NCI-H526 (cell line): ENCODE results near the gene RBKS.

Experiments
- DNase-seq, 2 experiments: peaks; one replicate each; lab custom pipeline; 2025; lab: John Stamatoyannopoulos, UW

The RBKS gene

DNA sequence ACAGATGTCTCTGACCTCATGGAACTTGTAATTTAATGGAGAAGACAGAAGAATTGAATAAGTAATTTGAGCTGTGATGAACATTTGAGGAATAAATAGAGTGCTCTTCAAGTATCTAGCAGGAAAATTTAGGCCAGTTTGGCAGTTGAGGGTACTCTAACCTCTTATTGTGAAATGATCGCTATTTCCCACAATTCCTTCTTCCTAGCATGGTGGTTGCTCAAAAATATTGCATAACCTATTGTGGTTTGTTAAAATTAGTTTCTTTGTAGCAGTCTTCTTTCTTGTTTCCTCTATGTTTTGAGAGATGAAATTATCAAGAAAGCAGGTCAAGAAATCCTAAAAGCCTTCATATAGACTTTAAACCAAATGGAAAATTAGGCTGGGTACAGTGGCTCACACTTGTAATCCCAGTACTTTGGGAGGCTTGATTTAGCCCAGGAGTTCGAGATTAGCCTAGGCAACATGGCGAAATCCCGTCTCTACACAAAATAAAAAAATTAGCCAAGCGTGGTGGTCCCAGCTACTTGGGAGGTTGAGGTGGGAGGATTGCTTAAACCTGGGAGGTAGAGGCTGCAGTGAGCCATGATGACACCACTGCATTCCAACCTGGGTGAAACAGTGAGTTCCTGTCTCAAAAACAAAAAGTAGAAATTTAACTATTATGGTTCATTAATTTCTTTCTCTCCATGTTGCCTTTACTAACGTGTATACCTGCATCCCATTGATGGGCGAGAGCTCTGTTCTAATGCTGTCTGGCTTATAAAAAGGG lies 58.7 kb downstream of the RBKS start:
- DNase-seq = no peak

DNA sequence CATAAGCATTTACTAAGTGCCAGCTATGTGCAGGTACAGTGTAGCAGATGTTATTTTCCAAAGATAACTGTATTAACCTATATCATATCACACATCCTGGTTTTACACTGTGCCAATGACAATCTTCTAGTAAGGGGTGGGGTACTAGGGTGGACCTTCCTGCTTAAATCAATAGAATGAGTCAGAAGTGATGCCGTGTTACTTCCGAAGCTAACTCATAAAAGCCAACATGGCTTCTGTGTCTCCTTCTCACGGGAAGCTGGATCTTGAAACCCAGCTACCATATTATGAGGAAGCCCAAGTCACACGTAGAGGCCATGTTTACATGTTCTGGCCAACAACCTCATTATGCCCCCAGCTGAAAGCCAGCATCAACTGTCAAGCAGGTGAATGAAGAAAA lies 59.5 kb downstream of the RBKS start:
- DNase-seq = no peak

DNA sequence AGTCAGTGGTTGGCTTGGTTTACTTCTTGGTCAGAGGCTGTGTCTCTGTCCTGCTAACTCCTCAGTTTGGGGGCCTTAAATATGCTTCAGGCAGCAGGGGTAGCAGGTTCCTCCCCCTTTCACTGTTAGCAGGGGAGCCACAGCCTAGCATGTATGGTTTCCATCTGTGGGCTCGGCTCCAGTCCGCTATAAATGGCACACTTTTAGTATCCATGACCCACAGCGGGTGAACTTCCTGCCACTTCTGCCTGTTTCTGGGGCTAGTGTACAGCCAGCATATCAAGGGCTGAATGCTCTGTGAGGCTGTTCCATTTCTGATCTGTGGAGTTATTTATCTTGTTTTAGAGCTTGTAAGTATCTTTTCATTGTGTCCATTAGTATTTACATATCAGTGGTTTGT lies 60.4 kb downstream of the RBKS start:
- DNase-seq = no peak

DNA sequence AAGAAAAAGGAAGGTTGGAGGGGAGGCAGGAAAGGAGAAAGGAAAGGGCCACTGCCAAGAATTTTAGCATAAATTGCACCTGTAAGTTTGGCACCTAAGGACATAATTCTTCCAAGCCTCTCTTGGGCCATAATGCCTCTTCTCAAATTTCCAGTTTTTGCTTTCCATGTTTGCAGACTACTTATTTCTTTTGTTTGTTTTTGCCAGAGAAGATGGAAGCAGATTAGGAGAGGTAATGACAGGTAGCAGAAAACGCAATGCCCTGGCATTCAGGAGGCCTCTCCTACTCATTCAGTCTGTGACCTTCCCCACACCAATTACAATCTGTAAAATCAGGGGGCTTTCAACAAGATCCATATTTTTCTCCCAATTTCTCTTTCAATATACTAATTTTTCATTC lies 61.9 kb downstream of the RBKS start:
- DNase-seq = no peak

DNA sequence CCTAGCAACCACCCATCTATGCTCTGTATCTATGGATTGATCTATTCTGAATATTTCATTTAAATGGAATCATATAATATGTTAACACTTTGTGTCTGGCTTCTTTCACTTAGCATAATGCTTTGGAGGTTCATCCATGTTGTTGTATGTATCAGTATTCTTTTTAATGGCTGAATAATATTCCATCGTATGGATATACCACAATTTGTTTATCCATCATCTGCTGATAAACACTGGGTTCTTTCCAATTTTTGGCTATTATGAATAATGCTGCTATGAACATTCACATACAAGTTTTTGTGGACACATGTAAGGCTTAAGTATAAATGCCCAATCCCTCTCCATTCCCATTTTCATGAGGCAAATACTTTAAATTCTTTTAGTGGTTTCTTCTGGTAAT lies 65.8 kb downstream of the RBKS start:
- DNase-seq = no peak

DNA sequence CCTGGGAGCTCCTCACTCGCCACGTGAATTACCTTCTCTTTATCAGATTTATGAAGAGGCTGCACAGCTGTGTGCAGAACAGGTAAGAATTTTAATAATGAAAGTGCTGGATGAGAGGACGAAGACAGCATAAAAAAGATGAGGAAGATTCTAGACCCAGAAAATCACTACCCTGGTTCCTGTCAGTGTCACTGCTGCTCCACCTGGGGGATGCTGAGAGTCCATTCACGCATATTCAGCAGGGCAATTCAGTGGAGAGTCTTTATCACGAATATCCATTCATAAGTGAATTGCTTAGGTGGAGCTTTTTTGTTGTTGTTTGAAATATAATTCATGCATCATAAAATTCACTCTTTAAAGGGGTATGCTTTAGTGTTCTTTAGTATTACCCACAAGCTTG lies 66.6 kb downstream of the RBKS start:
- no peak for DNase-seq

DNA sequence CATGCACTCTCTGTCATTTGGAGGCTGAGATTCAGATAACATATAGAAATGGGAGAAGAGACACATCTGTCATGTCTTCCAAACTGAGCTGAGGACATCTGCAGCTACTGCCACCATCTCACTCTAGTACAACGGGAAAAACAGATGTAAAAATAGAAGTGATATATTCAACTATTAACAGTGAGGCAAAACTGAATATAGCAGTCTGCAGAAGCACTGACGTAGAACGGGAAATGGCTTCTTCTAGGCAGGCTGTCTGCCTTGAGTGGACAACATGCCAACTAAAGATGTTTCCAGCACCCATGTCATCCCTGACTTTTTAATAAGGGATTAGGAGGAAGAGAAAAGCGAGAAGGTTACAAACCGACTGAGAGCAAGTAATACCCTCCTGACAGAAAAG lies 67.1 kb downstream of the RBKS start:
- DNase-seq = no peak

DNA sequence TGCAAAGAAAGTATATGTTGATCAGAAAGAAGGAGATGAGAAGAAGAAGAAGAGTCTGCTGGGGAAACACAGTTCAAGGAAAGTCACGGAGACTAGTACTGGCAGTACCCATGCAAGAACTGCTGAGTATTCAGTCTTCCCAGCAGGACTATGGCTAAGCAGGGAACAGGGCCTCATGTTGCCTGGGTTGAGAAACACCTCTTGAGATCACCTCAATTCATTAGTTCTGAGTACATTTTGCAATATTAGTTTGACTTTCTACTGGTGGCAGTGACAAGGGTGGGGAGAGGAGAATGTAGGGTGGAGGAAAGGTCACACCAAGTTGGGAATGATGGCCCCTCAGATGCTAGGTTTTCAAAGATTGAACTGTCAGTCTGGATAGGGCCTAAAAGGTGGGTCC lies 68.1 kb downstream of the RBKS start:
- DNase-seq = no peak

DNA sequence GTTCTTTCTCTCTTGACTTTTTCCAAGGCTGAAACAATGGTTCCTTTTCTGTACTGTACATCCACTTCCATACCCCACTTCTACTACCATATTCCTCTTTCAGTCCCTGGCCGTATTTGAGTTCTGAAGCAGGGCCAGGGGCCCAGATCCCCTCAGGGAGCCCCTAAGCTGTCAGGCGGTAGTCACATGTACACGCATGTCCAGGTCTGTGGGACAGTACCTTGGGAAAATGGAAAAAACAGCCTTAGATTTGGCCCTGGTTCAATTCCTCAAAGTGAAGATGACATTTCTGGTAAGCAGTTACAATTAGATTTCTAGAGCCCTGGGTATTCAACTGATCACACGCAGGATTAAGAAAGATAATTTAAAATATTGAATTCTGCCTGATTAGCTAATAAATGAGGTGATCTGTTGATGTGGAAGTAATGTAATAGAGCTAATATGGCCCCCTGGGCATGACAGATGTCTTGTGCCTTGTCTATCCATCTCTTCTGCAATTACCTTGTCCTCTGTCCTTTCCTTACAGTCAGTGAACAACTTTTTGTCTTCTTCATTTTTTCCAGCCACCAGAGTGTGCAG lies 74.2 kb downstream of the RBKS start:
- DNase-seq = no peak

DNA sequence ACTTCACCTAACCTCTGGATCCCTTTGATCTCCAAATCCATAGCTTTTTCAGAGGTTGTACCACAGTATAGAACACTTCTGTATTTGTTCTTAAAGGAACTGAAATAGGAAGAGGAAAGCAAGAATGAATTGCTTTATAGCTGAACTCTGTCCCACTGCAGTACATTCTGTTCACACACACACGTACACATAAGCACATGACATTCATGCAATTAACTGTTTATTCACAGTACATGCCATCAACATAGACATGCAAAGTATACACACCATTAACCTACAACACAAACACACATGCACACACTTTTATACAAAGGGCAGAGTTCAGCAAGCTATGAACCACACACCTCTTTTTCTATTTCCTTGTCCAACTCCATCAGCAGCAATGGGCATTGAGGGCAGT lies 75.4 kb downstream of the RBKS start:
- no peak for DNase-seq

DNA sequence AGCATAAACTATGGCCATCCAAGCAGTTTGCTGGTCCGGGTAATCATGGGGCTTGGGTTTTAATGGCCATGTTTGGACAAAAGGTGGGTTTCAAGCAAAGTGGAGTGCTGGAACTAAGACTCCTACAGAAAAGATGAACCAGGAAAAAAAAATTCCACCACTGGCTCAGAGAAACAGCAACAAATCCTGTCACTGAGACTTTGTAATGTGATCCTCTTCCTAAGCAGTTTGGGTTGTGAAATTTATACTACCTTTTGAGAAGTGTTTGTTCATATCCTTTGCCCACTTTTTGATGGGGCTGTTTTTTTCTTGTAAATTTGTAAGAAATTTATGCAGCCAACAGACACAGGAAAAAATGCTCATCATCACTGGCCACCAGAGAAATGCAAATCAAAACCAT lies 78.4 kb downstream of the RBKS start:
- DNase-seq = no peak

DNA sequence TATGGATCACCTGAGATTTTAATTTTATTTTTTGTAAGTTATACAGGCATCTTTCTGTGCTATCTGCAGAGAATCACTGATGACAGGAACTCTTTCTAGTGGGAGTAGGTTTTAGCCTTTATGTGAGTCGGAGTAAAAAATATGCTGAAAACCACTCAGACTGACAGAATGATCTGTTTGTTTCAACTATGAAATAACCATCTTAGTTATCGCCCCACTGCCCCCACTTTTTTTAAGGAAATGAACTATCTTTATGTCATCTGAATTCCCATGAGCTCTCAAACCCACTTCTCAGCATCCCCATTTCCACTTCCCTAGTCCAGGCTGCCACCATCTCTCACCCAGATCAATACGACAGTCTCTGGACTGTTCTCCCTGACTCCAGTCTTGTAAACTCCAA lies 79.7 kb downstream of the RBKS start:
- DNase-seq = no peak

DNA sequence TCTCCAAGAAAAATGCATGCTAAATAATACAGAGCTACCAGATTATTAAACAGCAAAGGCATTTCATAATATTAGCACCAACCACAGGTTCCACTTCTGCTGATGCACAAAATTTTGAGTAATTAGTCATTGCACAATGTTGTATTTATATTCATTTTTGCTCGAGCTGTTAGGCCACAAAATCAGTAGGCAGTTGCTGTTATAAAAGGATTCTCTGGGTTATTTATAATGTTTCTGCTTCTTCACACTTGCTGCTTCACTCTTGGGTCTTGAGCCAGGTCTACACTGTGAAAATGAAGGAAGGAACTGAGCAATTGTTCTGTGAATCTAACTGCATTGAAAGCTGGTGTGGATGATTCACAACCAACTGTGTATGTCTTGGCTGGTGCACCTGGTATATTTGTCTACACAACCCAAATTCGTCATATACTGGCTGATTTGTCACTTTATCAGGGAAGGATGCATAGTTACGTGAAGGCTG lies 80.4 kb downstream of the RBKS start:
- no peak for DNase-seq

DNA sequence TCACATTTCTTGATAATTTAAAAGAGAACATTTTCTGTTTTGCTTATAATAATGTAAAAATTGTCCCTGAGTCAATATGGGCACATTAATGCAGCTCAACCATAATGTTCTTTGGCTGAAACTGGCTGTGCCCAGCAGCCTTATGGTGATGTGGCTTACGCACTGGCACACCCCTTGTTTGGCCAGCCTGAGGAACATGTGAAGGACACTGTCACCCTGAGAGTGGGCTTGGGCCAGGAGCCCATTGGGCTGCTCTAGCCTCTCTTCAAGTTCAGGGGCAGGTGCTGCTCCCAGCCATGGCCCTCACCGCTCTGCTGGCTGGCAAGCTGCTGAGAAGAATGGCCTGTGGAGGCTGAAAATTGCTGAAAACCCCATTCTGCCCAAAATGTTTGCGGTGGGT lies 81.2 kb downstream of the RBKS start:
- DNase-seq = no peak

DNA sequence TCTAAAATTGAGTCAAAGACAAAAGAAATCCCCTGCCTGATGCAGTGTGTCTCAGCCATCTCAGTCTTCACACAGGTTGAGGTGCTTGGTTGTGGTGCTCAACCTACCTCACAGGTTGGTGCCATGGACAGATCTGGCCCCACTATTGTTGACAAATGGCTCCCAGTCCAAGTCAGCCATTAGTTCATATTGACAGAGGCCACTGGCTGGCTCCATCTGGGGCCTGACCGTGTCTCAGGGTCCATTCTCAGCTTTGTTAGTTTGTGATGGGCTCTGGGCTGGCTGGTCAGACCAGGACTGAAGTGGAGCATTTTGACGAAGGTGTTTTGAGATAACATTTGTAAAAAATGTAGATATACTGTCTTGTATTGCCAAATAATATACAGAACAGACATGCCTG lies 81.8 kb downstream of the RBKS start:
- DNase-seq = no peak

DNA sequence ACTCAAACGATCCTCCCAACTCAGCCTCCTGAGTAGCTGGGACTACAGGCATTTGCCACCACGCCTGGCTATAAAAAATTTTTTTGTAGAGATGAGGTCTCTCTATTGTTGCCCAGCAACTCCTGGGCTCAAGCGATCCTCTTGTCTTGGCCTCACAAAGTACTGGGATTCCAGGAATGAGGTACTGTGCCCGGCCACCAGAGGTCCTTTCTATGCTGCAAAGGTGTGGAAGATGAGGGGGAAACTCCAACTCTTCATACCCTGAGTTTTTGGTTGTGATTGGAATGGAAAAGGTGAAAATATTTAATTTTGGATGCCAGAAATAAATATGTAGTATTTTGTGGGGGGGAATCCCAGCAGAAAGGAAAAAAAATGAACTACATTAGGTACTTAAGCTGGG lies 82.7 kb downstream of the RBKS start:
- DNase-seq = peak in 1 of 2 experiments; percentile 14

DNA sequence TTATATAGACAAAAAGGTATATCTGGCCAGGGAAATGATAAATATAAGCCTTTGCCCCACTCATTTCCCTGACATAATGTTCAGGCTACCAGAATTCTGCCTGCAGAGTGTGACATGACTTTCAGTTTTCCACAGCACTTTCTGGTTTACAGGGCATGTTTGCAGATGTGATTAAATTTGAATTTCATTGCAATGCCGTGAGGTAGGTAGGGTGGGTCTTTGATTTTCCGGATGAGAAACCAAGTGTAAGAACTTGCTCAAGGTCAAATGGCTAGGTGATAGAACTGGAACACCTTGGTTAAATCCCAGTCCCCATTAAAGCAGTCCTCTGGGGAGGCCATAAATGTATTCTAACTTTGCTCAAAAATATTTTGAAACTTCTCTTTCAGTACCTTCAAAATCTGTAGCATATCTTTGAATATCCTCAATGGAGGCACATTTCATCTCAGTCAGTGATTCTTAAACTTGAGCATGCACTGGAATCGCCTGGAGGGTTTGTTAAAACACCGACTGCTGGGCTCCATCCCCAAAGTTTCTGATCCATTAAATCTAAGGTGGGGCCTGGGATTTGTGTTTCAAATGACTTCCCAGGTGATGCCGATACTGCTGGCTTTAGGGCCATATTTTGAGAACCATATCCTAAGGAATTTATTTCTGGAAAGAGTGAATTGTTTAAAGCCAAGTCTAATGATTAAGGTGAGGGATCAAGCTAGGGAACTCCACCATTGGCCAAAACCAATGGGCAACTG lies 83.7 kb downstream of the RBKS start:
- no peak for DNase-seq

DNA sequence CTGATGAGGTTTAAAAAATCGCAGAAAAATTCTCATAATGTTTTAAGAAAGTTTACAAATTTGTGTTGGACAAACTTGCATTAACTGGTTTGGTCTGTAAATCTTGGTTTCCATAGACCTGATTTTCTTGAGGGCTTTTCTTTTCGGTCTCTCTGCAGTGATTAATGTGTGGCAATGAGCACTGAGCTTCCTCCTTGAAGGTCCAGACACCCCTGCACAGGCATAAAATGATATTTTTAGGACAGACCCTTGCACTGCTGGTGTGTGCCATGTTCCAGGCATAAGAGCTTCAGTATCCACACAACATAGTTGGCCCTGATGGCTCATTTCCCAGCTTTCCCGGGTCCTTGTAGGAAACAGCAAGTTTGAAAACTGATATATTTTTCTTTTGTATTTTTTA lies 85.0 kb downstream of the RBKS start:
- DNase-seq = no peak

DNA sequence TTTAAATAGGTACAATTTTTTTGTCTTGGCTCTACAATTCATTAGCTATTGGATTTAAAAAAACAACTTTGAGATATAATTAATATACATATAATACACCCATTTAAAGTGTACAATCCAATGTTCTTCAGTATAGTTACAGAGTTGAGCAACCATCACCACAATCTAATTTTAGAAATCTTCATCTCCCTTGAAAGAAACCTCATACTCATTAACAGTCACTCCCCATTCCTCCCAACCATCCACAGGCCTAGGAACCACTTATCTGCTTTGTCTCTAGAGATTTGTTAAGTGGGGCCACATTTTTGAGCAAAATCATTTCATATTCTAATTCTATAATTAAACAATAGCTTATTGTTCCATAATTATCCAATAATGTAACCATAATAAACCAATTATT lies 86.0 kb downstream of the RBKS start:
- no peak for DNase-seq

DNA sequence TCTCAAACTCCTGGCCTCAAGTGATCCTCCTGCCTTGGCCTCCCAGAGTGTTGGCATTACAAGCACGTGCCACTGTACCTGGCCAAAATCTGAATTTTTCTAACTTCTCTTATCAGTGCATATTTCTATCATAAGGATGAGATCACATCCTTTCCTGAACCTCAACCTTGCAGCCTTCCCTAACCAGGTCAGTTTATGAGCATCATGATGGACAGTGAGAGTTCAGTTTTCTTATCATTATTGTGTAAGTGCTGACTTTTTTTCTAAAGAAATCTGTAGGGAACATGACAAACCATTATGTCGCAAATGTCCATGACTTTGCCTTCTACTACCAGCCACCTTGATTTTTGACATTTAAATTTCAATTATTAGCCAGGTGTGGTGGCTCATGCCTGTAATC lies 87.1 kb downstream of the RBKS start:
- no peak for DNase-seq

DNA sequence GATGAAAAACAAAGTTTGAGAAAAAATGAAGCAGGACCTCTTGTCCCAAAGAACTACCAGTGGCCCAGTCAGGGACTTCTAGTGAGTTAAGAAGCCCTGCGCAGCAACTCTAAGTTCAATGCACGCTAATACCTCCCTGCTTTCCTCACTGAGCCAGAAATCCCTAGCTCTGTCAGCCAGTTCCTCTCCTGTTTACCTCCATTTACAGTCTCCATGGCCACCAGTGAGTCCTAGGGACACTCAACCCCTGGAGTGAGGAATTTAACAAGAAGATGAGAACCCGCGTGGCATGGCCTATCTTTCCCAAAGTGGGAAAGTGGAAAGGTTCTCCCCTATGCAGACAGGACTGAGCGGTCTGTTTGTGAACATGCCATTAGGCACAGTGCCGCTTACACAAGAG lies 87.6 kb downstream of the RBKS start:
- no peak for DNase-seq

DNA sequence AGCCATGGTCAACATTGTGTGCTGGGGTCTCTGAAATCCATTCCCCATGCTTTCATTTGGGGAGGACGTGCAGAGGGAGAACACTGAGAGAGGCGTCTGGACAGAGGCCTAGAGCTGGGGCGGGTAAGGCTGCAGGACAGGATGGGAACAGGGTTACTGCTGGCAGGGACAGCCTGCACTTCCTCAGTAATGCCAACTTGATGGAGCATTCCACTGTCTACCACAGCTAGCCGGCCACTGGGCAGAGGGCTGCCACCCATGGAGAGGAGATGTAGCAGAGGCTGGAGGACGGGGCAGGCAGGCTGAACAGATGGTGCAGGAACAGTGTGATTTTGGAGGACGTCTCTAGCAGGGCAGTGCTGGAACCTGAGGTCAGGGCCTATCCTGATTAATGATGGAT lies 89.3 kb downstream of the RBKS start:
- DNase-seq = no peak

DNA sequence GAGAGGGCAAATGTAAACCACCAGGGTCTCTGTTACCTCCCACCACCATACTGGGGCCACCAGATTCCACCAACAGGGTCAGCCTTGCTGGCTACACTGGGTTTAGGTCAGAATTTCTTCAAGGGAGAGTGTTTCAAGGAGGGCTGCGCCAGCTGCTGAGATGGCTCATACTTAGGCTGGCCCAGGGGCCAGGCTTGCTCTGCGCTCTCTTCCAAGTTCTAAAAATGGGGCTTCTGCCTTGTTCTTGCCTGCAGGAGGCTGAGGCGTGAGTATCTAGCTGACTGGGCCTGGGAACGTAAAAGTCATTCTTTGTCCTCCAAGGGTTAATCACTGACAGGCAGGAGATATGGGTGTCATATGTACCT lies 90.6 kb downstream of the RBKS start:
- DNase-seq = no peak
